Skeletal muscle tissue (tissue), 4 donors: ENCODE results near the gene PLCXD1. TPM values are rescaled to one million over a fixed set of nuclear protein-coding genes. Genes with fewer than 3 reads are reported as not detected.
"Not testable (repeated sequence)": the region's sequence is repeated elsewhere in the genome, so short reads cannot be mapped to it uniquely, and the experiment has no call there.

ENCODE experiments used
- H3K27ac ChIP-seq: one replicate; pipeline ENCODE4 v1.7.0; 2013; ENCODE audit warnings: mild to moderate bottlenecking, low read depth, low read length, inconsistent platforms
- H3K27me3 ChIP-seq, 3 donors: one replicate each; pipeline ENCODE4 v1.7.0; 2013; ENCODE audit warnings: low read length in 3 of 3; ENCODE audit not compliant: control insufficient read depth in 3 of 3, insufficient read depth in 3 of 3
- H3K36me3 ChIP-seq, 3 donors: one replicate each; pipeline ENCODE4 v1.7.0; 2013; ENCODE audit warnings: low read length in 3 of 3; ENCODE audit not compliant: control insufficient read depth in 3 of 3, insufficient read depth in 3 of 3
- H3K4me1 ChIP-seq, 3 donors: one replicate each; pipeline ENCODE4 v1.7.0; 2013; ENCODE audit warnings: low read length in 3 of 3, mild to moderate bottlenecking in 3 of 3; ENCODE audit not compliant: control insufficient read depth in 3 of 3, insufficient read depth in 3 of 3
- H3K4me3 ChIP-seq, 3 donors: one replicate each; pipeline ENCODE4 v1.7.0; 2013; ENCODE audit warnings: low read length in 3 of 3
- H3K9ac ChIP-seq, 3 donors: one replicate each; pipeline ENCODE4 v1.7.0; 2013; ENCODE audit warnings: low read length in 3 of 3, mild to moderate bottlenecking in 3 of 3, moderate library complexity in 2 of 3, low read depth in 1 of 3
- H3K9me3 ChIP-seq, 3 donors: one replicate each; pipeline ENCODE4 v1.7.0; 2013; ENCODE audit warnings: low read length in 3 of 3; ENCODE audit not compliant: control insufficient read depth in 3 of 3
- total RNA-seq: library from RNA; depleted of rRNA; stranded (reverse); fragments of >200 nt; gene quantifications from one replicate; pipeline ENCODE4 v1.2.3, GENCODE V29; 2014
- donor health status: Osteomylitis.

Gene PLCXD1
- total RNA-seq, 1 donor from 2014 or later: 5.2 TPM

GRCh38 chrX:254630-255215 lies 26.5 kb upstream of the PLCXD1 start:
- Histone ChIP-seq H3K4me3 (no peak overlapping the region), H3K27ac (no peak overlapping the region), H3K4me1 (no peaks in the 10 kb centered on the region), H3K27me3 (peaks cover 2 to 8% (median 5%) of the 10 kb centered on the region in 3 donors), H3K9me3 (peaks cover 0 to 5% (median 0%) of the 10 kb centered on the region in 3 donors), H3K36me3 (no peaks in the 10 kb centered on the region), H3K9ac (no peak overlapping the region)

GRCh38 chrX:255923-256331 lies 25.3 kb upstream of the PLCXD1 start:
- peaks cover 2 to 8% (median 5%) of the 10 kb centered on the region in 3 donors for H3K27me3 ChIP-seq
- peaks cover 0 to 5% (median 0%) of the 10 kb centered on the region in 3 donors for H3K9me3 ChIP-seq
- no peak overlapping the region for H3K4me3 ChIP-seq
- H3K36me3 ChIP-seq: no peaks in the 10 kb centered on the region
- no peaks in the 10 kb centered on the region for H3K4me1 ChIP-seq
- no peak overlapping the region for H3K9ac ChIP-seq
- no peak overlapping the region for H3K27ac ChIP-seq

- H3K27ac ChIP-seq, H3K36me3 ChIP-seq, H3K4me1 ChIP-seq, H3K27me3 ChIP-seq, H3K4me3 ChIP-seq, H3K9me3 ChIP-seq, H3K9ac ChIP-seq: not testable (repeated sequence)
Measured at GRCh38 chrX:257054-257453, 24.1 kb upstream of the PLCXD1 start.

GRCh38 chrX:257681-258289 lies 23.4 kb upstream of the PLCXD1 start:
- no peaks in the 10 kb centered on the region for H3K4me1 ChIP-seq
- no peak overlapping the region for H3K4me3 ChIP-seq
- H3K9me3 ChIP-seq: peaks cover 0 to 4% (median 0%) of the 10 kb centered on the region in 3 donors
- H3K9ac ChIP-seq: no peak overlapping the region
- no peaks in the 10 kb centered on the region for H3K36me3 ChIP-seq
- H3K27me3 ChIP-seq: peaks cover 2 to 8% (median 5%) of the 10 kb centered on the region in 3 donors
- no peak overlapping the region for H3K27ac ChIP-seq

- H3K9me3 ChIP-seq: peaks cover 0 to 1% (median 0%) of the 10 kb centered on the region in 3 donors
- H3K27me3 ChIP-seq: peaks cover 2 to 8% (median 5%) of the 10 kb centered on the region in 3 donors
- H3K9ac ChIP-seq: no peak overlapping the region
- no peaks in the 10 kb centered on the region for H3K36me3 ChIP-seq
- no peak overlapping the region for H3K4me3 ChIP-seq
- H3K27ac ChIP-seq: no peak overlapping the region
- H3K4me1 ChIP-seq: no peaks in the 10 kb centered on the region
Measured at GRCh38 chrX:258291-259040, 22.7 kb upstream of the PLCXD1 start.

GRCh38 chrX:259692-260355 lies 21.4 kb upstream of the PLCXD1 start:
- H3K9ac ChIP-seq: no peak overlapping the region
- H3K27ac ChIP-seq: no peak overlapping the region
- no peak overlapping the region for H3K4me3 ChIP-seq

GRCh38 chrX:261167-261918 lies 19.8 kb upstream of the PLCXD1 start:
- no peak overlapping the region for H3K27ac ChIP-seq
- H3K36me3 ChIP-seq: no peaks in the 10 kb centered on the region
- no peak overlapping the region for H3K4me3 ChIP-seq
- H3K27me3 ChIP-seq: peaks cover 2 to 8% (median 5%) of the 10 kb centered on the region in 3 donors
- no peak overlapping the region for H3K9ac ChIP-seq
- no peaks in the 10 kb centered on the region for H3K9me3 ChIP-seq
- no peaks in the 10 kb centered on the region for H3K4me1 ChIP-seq

More at GRCh38 chrX:259692-260355, 21.4 kb upstream of the PLCXD1 start:
- Histone ChIP-seq H3K9me3 (no peaks in the 10 kb centered on the region), H3K36me3 (no peaks in the 10 kb centered on the region), H3K27me3 (peaks cover 2 to 8% (median 5%) of the 10 kb centered on the region in 3 donors), H3K4me1 (no peaks in the 10 kb centered on the region)

GRCh38 chrX:261919-262352 lies 19.2 kb upstream of the PLCXD1 start:
- no peak overlapping the region for H3K27ac ChIP-seq
- H3K9ac ChIP-seq: no peak overlapping the region
- H3K36me3 ChIP-seq: no peaks in the 10 kb centered on the region
- no peaks in the 10 kb centered on the region for H3K4me1 ChIP-seq
- no peaks in the 10 kb centered on the region for H3K9me3 ChIP-seq
- H3K4me3 ChIP-seq: no peak overlapping the region
- peaks cover 2 to 8% (median 5%) of the 10 kb centered on the region in 3 donors for H3K27me3 ChIP-seq

GRCh38 chrX:262381-262909 lies 18.7 kb upstream of the PLCXD1 start:
- peaks cover 2 to 8% (median 5%) of the 10 kb centered on the region in 3 donors for H3K27me3 ChIP-seq
- no peaks in the 10 kb centered on the region for H3K4me1 ChIP-seq
- no peaks in the 10 kb centered on the region for H3K9me3 ChIP-seq
- no peaks in the 10 kb centered on the region for H3K36me3 ChIP-seq
- no peak overlapping the region for H3K9ac ChIP-seq
- H3K4me3 ChIP-seq: no peak overlapping the region
- H3K27ac ChIP-seq: no peak overlapping the region
